Progenitor cell of endocrine pancreas (in vitro differentiated cells): ENCODE results near the gene DAPK1. TPM values are rescaled to one million over a fixed set of nuclear protein-coding genes. Genes with fewer than 3 reads are reported as not detected.

ENCODE experiments used
- DNase-seq: peaks from one replicate; pipeline ENCODE4 v3.0.0; 2021; ENCODE audit warnings: low spot score; ENCODE audit not compliant: unreplicated experiment
- H3K27ac Mint-ChIP-seq: 2 replicates; pipeline ENCODE4 v1.8.0; 2021; ENCODE audit warnings: mild to moderate bottlenecking, moderate library complexity, mixed read lengths
- H3K27me3 Mint-ChIP-seq: 2 replicates; pipeline ENCODE4 v1.8.0; 2021; ENCODE audit warnings: mixed read lengths
- H3K36me3 Mint-ChIP-seq: 2 replicates; pipeline ENCODE4 v1.8.0; 2022; ENCODE audit warnings: mixed read lengths; ENCODE audit not compliant: insufficient read depth
- H3K4me1 Mint-ChIP-seq: 2 replicates; pipeline ENCODE4 v1.8.0; 2021; ENCODE audit warnings: low read depth, mixed read lengths
- H3K4me3 Mint-ChIP-seq: 2 replicates; pipeline ENCODE4 v1.8.0; 2021; ENCODE audit warnings: low read depth, mild to moderate bottlenecking, moderate library complexity, mixed read lengths
- H3K9me3 Mint-ChIP-seq: 2 replicates; pipeline ENCODE4 v1.8.0; 2021; ENCODE audit warnings: low read depth, mixed read lengths
- total RNA-seq: library from RNA; stranded (reverse); gene quantifications from 2 replicates; pipeline ENCODE4 v1.2.1, GENCODE V29; 2021
- TF ChIP-seq, protein P1 (sequence below): fragments of 200-600 bp; sonication (generic); IDR thresholded peaks from one replicate; pipeline ENCODE4 v1.5.0; 2021; ENCODE audit warnings: antibody characterized with exemption, mild to moderate bottlenecking; ENCODE audit not compliant: unreplicated experiment

Gene DAPK1
- total RNA-seq, 1 donor from 2014 or later, result 202 TPM

DNA sequence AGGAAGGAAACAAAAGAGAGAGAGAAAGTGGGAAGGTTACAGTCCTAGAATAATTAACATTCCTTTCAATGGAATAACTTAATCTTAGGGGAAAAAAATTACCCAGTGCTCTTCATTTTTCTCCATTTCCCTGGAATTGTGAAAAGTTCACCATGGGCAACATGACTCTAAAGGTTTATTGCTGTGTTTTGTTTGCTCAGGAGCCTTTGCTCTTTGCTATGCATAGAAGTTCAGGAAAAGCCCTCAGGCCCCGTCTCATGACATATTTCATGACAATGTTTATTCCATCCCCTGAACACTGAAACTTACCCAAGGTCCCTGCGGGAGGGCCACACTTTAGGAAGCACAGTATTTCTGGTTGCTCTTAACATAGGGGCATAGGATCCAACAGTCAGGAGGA lies 218.5 kb downstream of the DAPK1 start:
- no peaks in the 10 kb centered on the region for H3K9me3 Mint-ChIP-seq
- no peak overlapping the region for H3K4me3 Mint-ChIP-seq
- TF ChIP-seq, protein P1, sequence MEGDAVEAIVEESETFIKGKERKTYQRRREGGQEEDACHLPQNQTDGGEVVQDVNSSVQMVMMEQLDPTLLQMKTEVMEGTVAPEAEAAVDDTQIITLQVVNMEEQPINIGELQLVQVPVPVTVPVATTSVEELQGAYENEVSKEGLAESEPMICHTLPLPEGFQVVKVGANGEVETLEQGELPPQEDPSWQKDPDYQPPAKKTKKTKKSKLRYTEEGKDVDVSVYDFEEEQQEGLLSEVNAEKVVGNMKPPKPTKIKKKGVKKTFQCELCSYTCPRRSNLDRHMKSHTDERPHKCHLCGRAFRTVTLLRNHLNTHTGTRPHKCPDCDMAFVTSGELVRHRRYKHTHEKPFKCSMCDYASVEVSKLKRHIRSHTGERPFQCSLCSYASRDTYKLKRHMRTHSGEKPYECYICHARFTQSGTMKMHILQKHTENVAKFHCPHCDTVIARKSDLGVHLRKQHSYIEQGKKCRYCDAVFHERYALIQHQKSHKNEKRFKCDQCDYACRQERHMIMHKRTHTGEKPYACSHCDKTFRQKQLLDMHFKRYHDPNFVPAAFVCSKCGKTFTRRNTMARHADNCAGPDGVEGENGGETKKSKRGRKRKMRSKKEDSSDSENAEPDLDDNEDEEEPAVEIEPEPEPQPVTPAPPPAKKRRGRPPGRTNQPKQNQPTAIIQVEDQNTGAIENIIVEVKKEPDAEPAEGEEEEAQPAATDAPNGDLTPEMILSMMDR, result no peak
- no peaks in the 10 kb centered on the region for H3K36me3 Mint-ChIP-seq
- DNase-seq, result no peak
- H3K27ac Mint-ChIP-seq, result no peak overlapping the region
- H3K27me3 Mint-ChIP-seq, result peaks cover 11% of the 10 kb centered on the region
- H3K4me1 Mint-ChIP-seq, result peaks cover 7% of the 10 kb centered on the region

DNA sequence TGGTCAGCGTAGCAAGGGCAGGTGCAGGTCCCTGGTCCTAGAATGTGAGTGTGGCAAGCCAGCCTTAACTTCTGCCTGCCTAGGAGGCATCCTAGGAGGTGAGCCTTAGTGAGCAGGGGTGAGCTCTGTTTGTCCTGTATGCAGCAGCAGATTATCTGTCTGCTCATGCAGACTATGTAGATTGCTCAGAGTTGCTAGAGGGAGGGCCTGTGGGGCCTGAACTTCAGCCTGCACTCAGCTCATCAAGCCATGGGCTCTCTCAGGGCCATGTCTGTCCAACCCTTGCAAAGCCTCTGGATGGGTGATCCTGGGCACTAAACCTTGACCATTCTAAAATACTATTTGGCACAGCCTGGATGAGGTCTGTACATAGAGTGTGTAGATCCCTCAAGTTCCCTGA lies 219.8 kb downstream of the DAPK1 start:
- no peak overlapping the region for H3K4me3 Mint-ChIP-seq
- H3K9me3 Mint-ChIP-seq, result no peaks in the 10 kb centered on the region
- peaks cover 18% of the 10 kb centered on the region for H3K27me3 Mint-ChIP-seq

DNA sequence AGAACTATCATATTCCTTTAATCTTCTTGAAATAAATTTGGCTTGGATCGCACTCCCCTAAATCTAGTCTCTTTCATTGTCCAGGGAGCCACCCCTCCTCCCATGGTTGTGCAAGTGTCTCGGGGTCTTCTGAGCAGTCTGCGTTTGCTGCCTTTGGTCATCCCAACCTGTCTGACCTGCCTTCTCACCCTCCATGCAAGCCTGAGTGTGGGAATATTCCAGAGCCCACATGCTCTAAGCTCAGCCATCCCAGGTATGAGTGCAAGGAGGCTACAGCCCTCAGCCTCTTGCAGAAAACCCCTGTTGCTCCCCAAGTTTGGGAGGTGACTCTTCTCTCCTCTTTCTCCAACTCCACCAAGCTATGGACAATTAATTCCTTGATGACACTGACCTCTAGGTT lies 220.6 kb downstream of the DAPK1 start:
- Mint-ChIP-seq H3K27ac (no peak overlapping the region), H3K4me3 (no peak overlapping the region), H3K4me1 (peaks cover 5% of the 10 kb centered on the region), H3K36me3 (no peaks in the 10 kb centered on the region), H3K9me3 (no peaks in the 10 kb centered on the region), H3K27me3 (peaks cover 20% of the 10 kb centered on the region)
- DNase-seq, result no peak
- TF ChIP-seq, protein P1, result no peak

More for the DNA sequence above, 219.8 kb downstream of the DAPK1 start:
- H3K36me3 Mint-ChIP-seq, result no peaks in the 10 kb centered on the region
- TF ChIP-seq, protein P1, result no peak
- no peak overlapping the region for H3K27ac Mint-ChIP-seq
- DNase-seq, result no peak
- peaks cover 7% of the 10 kb centered on the region for H3K4me1 Mint-ChIP-seq

DNA sequence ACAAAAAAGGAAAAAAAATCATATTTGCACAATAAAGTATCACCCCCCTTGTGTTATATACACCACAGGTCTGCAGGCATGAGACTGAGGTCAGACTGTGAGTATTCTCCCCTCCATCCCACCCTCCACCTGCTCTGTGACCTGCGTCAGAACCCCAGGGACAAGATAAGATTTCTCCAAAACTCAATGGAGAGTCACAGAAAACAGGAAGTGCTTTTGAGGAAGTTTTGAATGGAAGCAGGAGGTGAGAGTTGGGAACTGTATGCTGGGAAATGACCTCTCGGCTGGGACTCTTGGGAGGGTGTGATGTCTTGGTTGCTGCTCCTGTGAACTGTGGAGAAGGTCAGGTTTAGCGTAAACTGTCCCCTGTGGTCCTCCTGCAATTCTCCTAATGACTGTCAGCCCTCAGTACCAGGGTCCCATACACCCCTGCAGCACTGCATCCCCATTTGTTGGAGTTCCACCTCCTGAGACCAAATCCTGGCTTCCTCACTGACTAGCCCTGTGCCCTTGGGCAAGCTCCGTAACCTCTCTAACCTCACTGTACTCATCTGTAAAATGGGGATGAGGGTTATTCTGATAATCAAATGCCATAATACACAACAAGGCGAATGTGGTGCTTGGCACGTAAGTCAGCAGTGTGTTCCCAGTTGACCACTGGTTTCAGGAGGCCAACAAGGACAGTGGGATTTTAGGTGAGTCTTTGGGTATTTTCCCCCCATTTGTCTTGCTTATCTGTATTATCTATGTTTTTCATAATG lies 221.4 kb downstream of the DAPK1 start:
- no peaks in the 10 kb centered on the region for H3K36me3 Mint-ChIP-seq
- no peak overlapping the region for H3K4me3 Mint-ChIP-seq
- TF ChIP-seq, protein P1, result no peak
- H3K9me3 Mint-ChIP-seq, result no peaks in the 10 kb centered on the region
- H3K27me3 Mint-ChIP-seq, result peaks cover 21% of the 10 kb centered on the region
- no peak overlapping the region for H3K27ac Mint-ChIP-seq
- H3K4me1 Mint-ChIP-seq, result peaks cover 5% of the 10 kb centered on the region
- no peak for DNase-seq

DNA sequence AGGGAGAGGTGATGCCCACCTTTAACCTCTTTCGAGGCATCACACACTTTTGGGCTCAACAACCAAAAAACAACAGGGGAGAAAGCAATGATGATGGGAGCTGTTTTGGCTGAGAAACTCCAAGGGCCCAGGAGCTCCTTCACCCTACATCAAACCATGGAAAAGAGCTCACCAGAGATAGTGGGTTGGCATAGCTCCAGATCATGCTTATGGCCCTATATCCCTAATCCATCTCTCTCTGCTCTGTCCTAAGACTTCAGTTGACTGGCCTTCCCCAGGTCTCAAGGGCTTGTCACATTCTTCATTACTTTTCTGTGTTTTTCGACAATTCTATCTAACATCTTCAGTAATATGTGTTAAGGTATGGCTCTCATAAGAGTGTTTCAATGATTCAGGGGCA lies 222.5 kb downstream of the DAPK1 start:
- TF ChIP-seq, protein P1, result no peak
- no peaks in the 10 kb centered on the region for H3K9me3 Mint-ChIP-seq
- no peaks in the 10 kb centered on the region for H3K36me3 Mint-ChIP-seq
- DNase-seq, result no peak
- H3K27ac Mint-ChIP-seq, result no peak overlapping the region
- H3K4me1 Mint-ChIP-seq, result peaks cover 1% of the 10 kb centered on the region
- H3K27me3 Mint-ChIP-seq, result peaks cover 21% of the 10 kb centered on the region
- no peak overlapping the region for H3K4me3 Mint-ChIP-seq
